SKM-1 treated with dmso at 0.1 percent for 144 hours (cell line): ENCODE results near the gene RGS12.

ENCODE experiments used
- DNase-seq: peaks from one replicate; lab custom pipeline; 2025; ENCODE audit not compliant: unreplicated experiment; lab: John Stamatoyannopoulos, UW

RGS12 gene

DNA sequence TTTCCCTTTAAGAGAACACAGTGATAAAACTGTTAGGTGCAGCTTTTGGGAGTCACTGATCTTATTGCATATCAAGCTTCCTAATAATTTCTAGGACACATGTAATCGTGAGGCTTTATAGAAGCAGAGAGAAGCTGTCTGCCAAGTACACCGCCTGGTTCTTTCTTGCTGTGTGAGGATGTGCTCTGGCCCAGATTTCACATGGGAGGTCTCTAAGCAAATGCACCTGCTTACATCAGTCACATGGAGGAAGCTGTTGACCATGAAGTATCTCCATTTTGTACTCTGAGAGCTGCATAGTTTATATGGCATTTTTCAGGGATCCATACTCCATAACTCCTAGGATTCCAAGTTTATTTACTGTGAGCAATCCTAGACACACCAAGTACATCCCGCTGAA is 37.1 kb downstream of the RGS12 start:
- DNase-seq: no peak

DNA sequence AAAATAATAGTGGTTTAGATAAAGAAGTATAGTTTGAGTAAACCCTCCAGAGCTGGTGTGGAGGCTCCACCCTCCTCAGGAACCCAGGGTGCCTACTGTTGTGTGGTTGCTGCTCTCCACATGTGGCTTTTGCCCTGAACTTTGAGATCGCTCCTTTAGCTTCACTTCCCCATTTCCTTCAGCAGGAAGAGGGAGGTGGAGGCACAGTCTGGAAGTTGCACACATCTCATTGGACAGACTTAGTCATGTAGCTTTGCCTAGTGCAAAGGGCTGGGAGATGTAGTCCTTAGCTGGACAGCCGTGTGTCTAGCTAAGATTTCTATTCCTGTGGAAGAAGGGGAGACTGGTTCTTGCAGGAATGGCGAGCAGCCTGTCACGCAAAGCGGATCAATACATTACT is 37.9 kb downstream of the RGS12 start:
- peak; percentile 99 for DNase-seq

DNA sequence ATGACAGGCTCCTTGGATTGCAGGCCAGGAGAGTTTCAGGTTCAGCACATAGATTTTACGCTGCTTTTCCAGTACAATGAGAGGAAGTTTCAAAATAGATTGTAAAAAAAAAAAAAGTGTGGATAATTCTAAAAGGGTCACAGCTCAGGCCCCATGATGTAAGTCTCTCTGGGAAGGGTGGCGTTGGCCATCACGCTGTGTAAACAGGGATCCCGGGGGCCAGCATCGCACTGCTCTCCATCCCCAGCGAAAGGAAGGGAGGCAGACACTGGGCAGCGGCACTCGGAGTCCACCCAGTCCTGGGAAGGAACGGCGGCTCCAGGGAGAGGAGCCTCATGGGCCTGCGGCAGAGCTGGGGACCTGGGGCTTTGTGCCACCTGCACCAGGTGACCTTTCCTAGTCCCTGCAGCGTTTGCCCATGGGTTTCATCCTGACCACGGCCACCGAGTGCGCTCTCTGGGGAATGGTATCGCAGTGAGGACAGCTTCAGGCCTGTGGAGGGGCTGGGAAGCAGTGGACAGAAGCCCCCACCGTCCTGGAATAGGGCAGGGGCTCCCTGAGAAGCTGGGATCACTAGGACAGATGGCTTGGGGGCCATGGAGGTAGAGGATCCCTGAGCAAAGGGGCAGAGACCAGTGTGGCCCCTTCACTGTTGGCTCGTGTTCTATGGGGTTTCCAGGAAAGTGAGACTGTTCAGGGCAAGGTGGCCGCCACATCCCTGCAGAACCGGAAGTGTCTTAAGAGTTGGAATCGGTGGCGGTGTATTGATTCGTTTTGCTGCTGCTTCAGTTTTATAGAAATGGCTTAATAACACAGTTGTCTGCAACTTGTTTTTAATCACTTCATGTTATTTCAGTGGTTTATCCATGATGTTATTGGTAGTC is 38.9 kb downstream of the RGS12 start:
- DNase-seq: no peak

DNA sequence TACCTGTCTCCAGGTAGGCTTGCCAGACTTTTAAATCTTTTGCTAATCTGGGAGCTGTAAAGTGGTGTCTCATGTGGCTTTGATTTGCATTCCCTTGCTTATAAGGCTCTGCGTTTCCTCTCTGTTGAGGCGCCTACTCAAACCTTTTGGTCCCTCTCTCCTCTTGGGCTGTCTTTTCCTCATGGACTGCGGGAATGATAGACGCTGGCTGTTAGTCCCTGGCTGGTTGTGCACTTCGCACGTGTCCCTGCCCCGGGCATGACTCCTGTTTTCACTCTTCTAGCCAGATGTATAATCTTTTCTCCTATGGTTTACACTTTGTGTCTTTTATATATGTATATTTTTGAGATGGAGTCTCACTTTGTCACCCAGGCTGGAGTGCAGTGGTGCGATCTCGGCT is 39.7 kb downstream of the RGS12 start:
- no peak for DNase-seq

DNA sequence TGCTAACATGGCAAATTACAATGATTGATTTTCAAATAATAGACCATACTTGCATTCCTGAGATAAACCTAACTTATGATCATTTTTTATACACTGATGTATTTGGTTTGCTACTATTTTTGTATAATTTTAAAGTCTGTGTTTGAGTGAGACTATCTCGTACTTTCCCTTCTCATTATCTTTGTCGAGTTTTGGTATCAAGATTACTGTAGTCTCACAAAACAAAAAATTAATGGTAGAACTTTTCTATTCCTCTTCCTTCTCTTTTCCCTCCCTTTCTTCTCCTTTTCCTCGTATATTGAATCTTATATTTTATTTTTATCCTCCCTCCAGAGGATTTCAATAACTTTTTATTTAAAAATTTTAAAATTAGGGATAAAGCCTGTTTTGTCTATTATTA is 41.5 kb downstream of the RGS12 start:
- no peak for DNase-seq

DNA sequence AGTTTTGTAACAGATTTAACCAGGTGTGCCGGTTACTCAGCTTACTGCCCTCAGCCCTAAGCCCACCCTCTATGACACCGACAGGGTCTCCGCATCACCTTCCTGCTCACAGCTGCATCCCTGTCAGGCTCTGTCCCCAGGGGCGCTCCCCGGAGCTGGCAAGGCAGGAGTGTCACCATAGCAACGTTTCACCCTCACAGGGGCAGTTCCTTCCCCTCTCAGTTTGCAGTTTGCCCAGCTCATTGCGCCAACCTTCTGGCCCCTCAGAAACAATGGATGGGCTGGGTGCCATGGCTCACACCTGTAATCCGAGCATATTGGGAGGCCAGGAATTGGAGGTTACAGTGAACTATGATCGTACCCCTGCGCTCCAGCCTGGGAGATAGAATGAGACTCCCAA is 42.6 kb downstream of the RGS12 start:
- no peak for DNase-seq

DNA sequence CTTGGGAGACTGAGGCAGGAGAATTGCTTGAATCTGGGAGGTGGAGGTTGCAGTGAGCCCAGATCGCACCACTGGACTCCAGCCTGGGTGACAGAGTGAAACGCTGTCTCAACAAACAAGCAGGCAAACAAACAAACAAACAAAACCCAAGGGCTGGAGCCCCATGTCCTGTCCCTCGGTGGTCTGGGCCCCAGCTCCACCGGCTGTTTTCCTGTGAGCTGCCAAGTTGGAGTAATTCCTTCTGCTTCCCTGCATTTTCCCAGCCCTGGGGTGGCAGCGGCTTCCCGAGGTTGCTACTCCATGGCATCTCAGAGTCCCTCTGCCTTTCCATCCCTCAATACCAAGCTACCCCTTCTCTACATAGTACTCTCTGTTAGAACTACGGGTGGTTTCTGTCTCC is 43.2 kb downstream of the RGS12 start:
- DNase-seq: no peak

DNA sequence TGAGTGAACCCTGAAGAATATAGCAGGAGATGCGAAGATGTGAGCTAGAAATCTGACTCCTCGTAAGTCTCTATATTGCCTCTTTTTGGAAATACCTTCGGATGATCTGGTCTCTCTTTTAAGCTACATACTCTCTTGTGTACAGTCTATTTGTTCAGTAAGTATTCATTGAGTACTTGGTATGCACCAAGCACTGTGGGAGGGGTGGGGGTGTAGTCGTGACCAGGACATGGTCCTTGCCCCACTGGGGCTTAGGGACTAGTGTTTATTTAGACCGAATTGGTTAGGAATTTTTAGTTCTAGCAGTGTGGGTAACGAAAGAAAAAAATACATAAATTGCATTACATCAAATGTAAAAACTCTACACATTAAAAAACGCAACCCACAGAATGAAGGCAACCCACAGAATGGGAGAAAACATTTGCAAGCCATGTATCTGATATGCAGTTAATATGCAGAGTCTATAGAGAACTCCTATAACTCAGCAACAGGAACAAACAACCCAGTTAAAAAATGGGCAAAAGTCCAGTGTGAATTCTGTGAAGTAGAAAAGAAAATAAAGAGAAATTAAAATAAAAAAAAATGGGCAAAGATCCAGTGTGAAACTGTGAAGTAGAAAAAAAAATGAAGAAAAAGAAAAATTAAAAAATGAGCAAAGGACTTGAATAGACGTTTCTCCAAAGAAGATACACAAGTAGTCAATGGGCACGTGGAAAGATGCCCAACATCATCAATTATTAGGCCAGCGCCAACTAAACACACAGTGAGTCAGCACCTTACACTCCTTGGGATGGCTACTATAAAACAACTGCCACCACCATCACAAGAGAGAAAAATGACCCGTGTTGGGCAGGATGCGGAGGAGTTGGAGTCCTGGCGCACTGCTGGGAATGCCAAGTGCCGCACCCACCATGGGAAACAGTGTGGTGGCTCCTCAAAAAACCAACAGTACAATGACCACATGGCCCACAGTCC is 43.8 kb downstream of the RGS12 start:
- DNase-seq: no peak

DNA sequence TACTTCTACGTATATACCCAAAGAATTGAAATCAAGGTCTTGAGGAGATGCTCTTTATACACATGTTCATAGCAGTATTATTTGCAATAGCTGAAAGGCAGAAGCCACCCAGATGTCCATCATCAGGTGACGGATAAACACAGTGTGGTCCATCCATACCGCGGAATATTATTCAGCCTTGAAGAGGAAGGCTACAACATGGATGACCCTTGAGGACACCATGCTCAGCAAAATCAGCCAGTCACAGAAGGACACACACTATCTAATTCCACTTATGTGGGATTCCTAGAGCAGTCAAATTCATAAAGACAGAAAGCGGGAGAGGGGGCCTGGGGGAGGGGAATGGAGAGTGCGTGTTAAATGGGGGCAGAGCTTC is 44.5 kb downstream of the RGS12 start:
- DNase-seq: no peak

DNA sequence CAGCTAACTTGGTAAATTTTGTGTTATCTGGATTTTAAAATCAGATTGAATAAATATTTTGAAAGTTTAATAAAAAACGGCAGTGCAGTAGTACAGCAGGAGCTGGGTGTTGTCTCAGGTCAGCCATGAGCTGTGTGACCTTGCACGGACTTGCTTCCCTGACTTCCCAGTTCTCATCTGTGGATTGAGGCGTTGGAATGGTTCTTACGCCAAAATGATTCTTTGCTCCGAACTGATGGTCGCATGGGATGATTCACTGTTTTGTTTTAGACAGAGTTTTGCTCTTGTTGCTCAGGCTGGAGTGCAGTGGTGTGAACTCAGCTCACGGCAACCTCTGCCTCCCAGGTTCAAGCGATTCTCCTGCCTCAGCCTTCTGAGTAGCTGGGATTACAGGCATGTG is 45.0 kb downstream of the RGS12 start:
- DNase-seq: no peak

DNA sequence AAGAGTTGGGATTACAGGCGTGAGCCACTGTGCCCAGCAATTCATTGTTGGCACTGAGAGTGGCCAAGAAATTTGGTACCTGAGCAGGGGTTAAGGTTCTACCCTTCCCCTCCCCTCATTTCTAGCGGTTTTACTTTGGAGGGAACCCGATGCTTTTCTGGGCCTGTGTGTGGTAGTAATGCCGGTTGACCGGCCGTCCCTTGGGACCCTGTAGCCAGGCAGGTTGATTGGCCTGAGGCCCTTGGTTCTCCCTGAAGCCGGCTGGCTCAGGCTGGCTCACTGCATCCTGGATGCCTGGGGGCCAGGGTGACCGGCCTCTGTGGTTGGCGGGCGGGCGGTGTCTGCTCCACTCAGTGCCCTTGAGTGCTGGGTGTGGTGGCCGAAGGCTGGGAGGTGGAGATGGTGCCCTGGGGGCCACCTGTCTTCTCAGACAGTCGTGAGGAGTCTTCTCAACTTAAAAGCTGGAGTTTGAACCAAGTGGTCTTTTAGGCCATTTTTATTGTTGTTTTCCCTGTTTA is 45.6 kb downstream of the RGS12 start:
- DNase-seq: no peak

DNA sequence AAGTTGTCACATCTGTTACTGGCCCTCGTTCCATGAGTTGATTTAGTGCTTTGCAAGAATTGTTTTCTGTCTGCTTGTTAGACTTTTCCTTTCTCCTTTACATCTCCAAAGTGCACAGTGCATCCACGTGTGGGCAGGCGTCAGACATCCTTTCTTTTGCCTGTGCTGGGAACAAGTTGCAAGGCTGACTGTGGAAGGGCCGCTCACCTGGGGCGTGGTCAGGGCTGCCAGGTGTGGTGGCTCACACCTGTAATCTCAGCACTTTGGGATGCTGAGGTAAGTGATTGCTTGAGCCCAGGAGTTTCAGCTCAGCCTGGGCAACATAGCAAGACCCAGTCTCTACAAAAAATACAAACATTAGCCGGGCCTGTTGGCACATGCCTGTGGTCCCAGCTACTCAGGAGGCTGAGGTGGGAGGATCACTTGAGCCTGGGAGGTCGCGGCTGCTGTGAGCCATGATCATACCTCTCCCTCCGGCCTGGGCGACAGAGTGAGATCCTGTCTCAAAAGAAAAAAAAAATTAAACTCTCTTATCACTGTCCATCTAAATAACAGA is 46.2 kb downstream of the RGS12 start:
- no peak for DNase-seq

DNA sequence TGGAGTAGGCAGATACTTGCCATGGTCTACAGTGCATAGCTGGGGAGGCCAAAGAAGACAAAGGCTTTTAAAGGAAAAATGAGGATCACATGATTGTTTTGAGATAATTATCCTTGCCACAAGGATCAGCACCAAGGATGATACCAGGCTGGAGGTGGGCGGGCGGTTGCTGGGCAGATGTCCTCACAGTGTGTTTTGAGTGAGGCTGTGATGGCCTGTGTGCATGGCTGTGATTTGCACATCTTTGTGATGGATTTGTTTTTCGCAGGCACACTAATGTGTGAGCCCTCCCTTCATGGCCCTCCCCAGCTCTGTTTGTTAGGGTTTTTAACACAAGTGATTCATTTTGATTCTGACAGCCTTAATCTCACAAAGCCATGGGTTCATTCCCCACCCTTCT is 46.8 kb downstream of the RGS12 start:
- DNase-seq: no peak

DNA sequence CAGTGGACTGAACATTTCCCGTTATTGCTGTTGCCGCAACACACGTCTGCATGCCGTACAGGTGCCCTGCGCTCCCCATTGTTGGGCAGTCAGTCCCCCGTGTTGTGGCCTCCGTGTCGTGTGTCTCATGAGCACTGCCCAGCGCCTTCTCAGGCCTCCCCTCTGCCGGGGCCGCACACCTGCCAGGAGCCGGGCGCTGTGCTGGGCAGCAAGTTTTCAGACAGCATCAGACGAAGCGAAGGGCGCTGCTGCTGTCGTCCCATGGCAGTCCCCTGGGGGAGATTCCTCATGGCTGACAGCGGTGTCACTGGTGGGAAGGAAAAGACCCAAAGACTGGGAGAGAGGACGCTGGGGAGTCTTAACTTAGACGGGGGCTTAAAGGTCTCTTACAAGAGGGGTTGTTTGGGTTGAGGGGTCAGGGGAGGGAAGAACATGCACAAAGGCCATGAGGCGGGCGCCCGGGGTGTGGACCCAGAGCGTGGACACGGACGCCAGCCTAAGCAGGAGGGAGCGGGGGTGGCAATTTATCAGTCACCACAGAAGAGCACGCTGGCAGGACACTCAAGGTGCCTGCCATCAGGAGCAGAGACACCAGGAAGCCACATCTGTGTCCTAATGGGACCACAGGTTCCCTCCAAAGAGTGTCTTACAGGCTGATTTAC is 47.3 kb downstream of the RGS12 start:
- DNase-seq: no peak

DNA sequence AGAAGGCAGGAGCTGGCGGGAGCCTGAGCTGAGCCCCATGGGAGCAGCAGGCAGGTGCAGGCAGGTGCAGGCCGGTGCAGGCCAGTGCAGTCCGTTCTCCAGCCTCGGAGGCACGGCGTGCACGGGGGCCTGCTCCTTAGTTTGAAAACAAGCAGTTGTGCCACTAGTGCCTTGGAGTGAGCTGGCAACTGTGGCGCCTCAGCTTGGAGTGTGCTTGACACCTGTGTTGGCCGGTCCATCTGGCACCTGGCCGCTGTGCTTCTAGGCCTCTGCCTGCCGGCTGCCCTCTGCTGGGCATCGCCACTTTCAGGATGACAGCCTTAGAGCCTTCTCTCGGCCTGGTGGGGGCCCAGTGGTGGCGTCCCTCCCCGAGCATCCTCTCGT is 47.9 kb downstream of the RGS12 start:
- DNase-seq: no peak

DNA sequence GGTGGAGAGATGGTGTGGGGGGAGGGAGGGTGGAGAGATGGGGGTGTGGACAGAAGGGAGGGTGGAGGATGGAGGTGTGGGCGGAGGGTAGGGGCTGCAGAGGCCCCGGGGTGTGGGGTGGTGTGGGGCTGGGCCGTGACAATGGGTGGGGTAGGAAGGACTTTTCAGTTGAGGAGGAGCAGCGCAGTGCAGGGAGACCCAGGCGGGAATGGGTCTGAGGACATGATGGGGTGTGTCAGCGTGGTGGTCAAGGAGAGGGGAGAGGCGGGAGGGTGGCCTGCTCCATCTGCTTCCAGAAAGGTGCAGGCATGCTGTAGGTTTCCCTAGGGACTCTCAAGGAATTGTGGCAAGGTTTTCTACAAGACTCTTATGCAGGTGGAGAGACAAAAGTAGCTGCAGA is 48.9 kb downstream of the RGS12 start:
- DNase-seq: no peak

DNA sequence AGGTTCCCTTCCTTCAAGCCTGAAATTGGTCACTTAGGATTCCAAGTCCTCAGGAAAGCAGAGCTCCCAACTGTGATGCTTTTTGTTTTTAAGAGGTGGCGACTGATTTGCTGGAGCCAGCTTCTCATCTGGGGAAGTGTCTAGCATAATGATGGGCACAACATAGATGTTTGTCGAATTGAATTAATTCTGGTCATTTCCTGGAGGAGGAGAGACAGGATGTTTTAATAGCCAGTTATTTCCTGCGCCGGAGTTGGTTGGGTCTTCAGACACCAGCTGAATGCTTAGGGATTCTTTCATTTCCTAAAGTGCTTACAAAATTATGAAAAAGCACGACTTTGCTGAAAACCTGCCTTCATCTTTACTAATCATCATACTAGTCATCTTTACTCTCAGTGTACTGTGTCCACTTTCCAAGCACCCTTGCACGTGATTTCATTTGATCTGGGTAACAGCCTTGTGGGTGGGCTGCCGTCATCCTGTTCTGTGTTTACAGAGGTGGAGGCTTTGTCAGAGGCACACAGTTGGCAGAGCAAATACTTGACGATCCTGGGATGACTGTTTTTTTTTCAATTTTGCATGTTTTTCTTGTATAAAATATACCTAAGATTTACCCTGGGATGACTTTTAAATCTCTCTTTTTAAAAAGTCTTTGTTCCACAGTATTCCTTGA is 49.5 kb downstream of the RGS12 start:
- DNase-seq: no peak
